Skin of body (tissue), 2 donors: ENCODE results near the gene C16orf87. TPM values are rescaled to one million over a fixed set of nuclear protein-coding genes. Genes with fewer than 3 reads are reported as not detected.

Experiments
- DNase-seq: peaks from one replicate; lab custom pipeline; 2025; lab: John Stamatoyannopoulos, UW
- total RNA-seq: library from RNA; depleted of rRNA; stranded (reverse); fragments of >200 nt; gene quantifications from one replicate; pipeline ENCODE4 v1.2.3, GENCODE V29; 2014

Gene C16orf87
- total RNA-seq, 1 donor from 2014 or later = 13.5 TPM

DNA sequence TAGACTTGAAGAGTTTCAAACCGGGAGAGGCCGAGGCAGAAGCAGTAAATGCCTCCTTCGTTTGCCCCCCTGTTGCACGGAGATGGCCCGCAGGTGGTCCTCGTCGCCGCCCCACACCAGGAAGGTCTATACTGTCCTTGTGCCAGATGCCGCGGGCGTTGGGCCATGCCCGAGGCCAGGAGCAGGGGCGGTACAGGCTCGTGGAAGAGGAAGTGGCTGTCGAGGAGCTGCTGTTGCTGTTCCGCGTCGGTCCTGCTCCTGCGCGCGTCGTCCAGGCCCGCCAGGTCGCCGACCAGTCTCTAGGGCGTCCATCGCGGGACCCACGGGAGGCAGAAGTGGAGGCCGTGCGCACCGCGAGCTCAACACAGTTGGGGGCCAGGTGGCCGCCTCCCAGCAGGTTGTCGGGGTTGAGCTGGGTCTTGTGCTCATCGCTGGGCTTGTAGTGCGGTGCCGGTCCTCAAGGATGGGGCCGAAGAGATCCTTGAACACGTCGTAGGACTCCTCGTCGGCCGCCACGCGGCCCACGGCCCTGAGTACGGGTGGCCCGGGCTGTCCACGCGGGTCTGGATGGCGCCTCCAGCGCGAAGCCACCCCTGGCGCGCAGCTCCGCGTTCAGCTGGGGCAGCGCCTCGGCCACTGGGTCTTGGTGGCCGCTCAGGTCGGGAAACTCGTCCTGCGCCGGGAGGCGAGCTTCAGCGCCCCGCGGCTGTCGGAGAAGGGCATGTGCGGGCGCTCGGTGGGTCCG, 13.1 kb upstream of the C16orf87 start:
- no peak for DNase-seq

DNA sequence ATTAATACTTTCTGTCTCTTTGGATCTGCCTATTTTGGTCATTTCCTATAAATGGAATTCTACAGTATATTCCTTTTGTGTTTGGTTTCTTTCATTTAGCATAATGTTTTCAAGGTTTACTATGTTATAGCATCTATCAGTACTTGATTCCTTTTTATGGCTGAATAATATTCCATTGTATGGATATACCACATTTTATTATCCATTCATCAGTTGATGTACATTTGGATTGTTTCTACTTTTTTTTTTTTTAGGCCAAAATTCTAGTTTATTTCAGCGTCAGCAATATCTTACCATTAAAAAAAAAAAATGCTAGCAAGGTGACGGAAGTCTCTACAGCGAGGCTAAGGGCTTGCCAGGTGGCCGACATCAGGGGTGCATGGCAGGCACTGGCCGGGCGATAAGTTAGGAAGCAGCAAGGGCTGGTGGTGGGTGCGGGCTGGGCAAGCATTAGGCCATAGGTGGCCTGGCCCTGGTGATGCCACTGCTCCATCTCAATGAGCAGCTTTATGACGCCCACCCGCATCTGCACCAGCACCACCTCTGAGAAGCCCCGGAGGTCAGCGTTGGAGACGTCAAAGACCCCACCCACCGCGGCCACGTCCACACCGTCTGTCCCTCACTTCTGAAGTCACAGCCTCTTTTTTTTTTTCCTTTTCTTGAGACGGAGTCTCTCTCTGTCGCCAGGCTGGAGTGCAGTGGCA, 11.4 kb upstream of the C16orf87 start:
- DNase-seq = no peak

DNA sequence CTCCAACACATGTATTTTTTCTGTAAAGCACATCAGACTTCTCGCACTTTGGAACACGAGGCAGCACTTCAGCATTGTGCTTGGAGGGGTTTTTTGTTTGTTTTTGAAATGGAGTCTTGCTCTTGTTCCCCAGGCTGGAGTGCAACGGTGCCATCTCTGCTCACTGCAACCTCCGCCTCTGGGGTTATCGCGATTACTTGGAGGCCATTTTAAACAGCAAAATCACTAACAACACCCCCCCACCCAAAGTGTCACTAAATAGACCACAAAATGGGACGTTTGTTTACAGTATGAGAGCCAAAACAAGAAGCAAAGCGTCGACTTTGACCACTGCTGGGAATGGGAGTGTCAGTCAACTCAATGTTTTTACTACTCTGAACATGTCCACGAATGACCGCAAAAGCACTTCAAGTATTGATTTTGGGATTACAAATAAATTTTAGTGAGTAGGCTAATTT, 9.0 kb upstream of the C16orf87 start:
- DNase-seq = no peak

GRCh38 chr16:46836534-46837530, 5.9 kb upstream of the C16orf87 start:
- DNase-seq = no peak

DNA sequence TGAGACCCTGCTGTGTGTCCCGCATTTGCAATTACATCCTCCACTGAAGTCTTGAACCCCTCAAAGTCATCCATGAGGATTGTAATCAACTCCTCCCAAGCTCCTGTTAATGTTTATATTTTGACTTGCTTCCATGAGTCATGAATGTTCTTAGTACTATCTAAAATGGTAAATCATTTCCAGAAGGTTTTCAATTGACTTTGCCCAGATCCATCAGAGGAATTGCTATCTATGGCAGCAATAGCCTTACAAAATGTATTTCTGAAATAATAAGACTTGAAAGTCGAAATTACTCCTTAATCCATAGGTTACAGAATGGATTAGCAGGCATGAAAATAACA, 2.5 kb upstream of the C16orf87 start:
- DNase-seq = no peak

DNA sequence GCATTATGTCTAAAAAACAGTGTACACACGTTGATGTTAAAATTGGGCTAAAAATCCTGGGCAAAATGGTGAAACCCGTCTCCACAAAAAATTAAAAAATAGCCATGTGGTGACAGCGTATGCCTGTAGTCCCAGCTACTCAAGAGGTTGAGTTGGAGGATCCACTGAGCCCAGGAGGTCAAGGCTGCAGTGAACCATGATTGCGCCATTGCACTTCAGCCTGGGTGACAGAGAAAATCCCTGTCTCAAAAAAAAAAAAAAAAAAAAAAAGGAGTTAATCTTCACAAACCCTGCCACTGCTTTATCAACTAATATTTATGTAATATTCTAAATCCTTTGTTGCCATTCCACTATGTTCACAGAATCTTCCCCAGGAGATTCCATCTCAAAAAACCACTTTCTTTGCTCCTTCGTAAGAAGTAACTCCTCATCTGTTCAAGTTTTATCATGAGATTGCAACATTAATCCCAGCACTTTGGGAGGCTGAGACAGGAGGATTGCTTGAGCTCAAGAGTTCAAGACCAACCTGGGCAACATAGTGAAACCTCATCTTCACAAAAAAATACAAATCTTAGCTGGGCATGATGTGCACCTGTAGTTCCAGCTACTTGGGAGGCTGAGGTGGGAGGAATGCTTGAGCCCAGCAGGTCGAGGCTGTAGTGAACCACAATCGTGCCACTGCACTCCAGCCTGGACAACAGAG, 1.9 kb upstream of the C16orf87 start:
- no peak for DNase-seq

DNA sequence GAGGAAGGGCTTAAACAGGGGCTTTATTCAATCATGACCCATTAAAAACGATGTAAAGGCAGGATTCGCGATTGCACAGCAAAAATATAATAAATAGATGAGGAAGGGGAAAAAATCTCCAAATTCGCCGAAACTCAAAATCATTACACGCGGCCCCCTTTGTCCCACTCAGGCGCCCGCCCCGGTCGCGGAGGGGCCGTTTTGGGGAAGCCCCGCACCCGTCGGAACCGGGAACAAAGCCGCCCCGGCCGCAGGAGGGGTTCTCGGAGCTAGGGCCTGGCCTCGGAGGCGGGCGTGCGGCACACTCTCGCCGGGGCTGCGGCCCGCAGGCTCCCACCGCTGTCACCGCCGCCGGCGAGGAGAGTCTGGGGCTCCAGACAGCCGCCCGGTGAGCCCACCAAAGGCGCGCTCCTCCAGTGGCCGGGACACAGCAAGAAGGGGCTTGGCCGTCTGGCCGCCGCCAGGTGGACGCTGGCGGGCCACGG, 521 bp downstream of the C16orf87 start:
- DNase-seq = no peak

DNA sequence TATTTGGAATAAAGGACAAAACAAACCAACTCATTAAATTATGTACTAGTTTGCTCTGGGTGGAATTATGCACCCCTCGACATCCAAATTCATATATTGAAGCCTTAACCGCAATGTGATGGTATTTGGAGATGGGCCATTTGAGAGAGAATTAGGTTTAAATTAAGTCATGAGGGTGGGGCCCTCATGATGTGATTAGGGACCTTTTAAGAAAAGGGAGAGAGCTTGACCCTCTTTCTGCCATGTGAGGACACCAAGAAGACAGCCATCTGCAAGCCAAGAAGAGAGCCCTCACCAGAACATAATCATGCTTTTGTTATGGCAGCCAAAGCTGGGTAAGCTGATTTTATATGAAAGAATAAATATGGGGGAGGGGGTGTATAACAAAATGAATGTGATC, 2.0 kb downstream of the C16orf87 start:
- DNase-seq = no peak

DNA sequence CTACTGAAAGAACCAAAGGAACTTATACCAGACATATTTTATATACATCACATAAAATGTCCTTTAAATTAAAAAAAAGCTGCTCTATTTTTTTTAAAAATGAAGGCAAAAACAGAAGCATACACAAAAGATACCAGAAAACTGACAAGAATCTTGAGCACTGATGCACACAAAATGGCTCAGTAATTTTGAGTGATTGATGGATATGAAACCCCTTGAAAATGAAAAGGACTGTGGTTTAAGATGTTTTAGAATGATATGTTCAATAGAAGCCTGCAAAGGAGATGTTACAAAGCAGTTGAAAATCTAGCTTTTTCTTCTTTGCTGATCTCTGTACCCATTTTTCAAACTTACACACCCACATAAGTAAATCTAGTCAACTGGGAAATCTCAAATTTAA, 2.7 kb downstream of the C16orf87 start:
- no peak for DNase-seq

- no peak for DNase-seq
Observed at GRCh38 chr16:46826631-46827030, 4.3 kb downstream of the C16orf87 start.

DNA sequence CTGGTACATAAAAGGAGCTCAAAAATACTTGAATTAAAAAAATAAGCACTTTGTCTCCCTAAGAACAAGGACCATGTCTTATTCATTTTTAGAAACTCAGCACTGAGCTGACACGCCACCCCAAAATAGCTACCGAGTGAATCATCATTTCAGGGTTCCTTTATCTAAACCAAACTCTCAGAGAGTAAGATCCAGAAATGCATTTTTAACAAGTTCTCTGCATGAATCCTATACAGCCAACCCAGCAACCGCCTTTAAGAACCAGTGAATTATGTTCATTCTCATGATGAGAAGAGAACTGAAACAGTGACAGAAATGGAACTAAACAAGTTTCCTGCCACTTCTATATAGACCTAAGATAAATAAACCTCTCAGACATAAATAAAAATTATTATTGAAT, 8.7 kb downstream of the C16orf87 start:
- DNase-seq = no peak

DNA sequence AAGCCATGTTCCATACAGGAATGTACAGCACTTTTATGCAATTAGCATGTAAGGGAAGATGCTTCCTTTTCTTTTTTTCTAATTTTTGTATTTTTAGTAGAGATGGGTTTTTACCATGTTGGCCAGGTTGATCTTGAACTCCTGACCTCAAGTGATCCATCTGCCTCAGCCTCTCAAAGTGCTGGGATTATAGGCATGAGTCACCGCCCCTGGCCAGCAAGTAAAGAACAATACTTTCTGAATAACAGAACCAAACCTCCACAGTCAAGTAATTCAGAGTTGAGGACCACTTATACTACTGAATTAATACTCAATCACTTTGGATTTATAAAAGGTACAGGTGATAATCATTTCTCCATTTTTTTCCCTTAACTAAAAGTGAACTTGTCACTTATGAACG, 13.0 kb downstream of the C16orf87 start:
- DNase-seq = no peak

- DNase-seq = no peak
Observed at GRCh38 chr16:46814790-46815189, 16.2 kb downstream of the C16orf87 start.

DNA sequence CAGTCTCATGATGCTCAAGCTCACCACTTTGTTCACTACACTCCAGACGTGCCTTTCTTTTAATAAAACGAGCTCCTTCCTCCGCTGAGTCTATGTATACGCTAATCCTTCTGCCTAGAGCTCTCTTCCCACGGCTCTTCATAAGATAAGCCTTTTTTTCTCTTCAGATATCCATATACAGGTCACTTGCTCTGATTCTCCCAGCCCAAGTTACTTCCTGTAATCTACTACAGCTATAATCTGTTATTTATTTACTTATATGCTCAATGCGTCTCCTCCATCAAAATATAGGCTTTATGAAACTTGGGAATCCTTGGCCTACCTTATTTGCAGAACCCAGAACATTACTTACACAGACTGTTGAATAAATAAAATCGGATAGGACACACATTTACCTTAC, 17.4 kb downstream of the C16orf87 start:
- DNase-seq = no peak

DNA sequence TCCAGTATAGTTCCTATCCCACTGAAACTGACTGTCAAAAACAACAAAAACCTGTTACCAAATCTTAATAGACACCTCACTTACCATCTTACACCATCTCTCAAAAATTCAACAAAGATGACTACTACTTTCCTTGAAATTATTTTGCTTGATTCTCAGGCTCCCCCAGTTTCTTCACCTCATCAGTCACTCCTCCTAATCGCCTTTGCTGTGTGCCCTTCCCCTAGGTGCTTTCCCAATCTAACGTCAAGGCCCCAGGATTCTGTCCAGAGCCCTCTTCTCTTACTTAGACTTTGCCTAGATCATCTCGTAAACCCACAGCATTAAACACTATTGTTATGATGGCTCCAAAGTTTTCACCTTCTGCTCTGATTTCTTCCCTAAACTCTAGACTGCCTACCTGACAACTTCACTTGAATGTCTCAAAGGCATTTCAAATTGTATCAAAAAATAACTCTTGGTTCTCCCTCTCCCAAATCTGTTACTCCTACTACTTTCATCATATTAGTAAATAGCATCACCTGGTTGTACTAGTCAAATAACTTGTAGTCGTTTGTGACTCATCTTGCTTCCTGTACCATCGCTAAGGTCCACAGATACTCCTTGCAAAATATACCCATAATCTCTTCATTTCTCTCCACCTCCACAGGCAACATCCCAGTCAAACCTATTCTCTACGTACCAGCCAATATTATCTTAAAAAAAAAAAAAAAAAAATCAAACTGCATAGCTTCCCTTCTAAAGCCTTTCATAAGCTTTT, 18.0 kb downstream of the C16orf87 start:
- no peak for DNase-seq

- DNase-seq = no peak
Observed at GRCh38 chr16:46811682-46812081, 19.3 kb downstream of the C16orf87 start.

- DNase-seq = no peak
Observed at GRCh38 chr16:46808997-46809396, 22.0 kb downstream of the C16orf87 start.

DNA sequence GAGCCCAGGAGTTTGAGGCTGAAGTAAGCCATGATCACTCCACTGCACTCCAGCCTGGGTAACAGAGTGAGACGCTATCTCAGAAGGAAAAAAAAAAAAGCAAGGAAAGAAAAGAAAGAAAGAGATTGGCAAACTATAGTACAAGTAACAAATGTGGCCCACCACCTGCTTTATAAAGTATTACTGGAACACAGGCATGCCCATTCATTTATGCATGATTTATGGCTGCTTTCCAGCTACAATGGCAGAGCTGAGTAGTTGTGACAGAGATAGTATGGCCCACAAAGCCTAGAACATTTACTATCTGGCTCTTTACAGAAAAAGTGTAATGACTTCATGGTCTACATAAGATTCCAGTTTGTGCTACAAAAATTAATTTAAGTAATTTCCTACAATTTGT, 23.6 kb downstream of the C16orf87 start:
- DNase-seq = no peak

GRCh38 chr16:46803373-46803772, 27.6 kb downstream of the C16orf87 start:
- DNase-seq = no peak

DNA sequence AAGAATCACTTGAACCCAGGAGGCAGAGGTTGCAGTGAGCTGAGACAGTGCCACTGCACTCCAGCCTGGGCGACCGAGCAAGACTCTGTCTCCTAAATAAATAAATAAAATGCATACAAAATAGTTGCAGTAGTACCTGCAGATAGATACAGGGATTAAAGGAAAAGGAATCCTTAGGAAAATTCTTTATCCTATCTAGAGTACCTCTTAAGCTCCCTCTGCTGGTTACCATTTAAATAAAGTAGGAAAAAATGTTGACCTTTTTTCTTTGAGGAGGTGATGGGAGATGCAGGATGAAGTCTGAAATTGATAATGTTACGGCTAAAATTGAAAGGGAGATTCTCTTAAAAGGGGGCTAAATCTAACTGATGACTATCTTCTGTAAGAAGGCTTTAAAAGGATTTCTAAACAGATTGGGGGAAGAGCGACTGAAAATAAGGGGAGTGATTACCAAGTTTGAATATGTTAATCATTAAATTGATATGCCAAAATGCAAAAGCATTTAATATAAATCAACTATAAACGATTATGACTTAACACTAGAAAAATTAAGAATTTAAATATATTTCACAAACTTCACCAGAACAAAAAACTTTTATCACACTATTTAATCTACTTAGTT, 29.4 kb downstream of the C16orf87 start:
- DNase-seq = no peak
